Urothelium cell line (cell line): ENCODE results near the gene ARHGAP33.

Experiments used
- DNase-seq: peaks from one replicate; pipeline ENCODE4 v3.0.0; 2011; ENCODE audit warnings: low spot score, mixed read lengths
- FAIRE-seq: peaks from 2 replicates; lab custom pipeline; 2011; peaks lifted over from hg19 to GRCh38; lab: Jason Lieb, UNC

The ARHGAP33 gene

GRCh38 chr19:35738887-35739229, 36.5 kb upstream of the ARHGAP33 start:
- DNase-seq = no peak
- FAIRE-seq = no peak

GRCh38 chr19:35739275-35740107, 35.9 kb upstream of the ARHGAP33 start:
- DNase-seq (no peak), FAIRE-seq (no peak)

- FAIRE-seq (no peak), DNase-seq (no peak)
Observed at GRCh38 chr19:35740108-35740422, 35.3 kb upstream of the ARHGAP33 start.

DNA sequence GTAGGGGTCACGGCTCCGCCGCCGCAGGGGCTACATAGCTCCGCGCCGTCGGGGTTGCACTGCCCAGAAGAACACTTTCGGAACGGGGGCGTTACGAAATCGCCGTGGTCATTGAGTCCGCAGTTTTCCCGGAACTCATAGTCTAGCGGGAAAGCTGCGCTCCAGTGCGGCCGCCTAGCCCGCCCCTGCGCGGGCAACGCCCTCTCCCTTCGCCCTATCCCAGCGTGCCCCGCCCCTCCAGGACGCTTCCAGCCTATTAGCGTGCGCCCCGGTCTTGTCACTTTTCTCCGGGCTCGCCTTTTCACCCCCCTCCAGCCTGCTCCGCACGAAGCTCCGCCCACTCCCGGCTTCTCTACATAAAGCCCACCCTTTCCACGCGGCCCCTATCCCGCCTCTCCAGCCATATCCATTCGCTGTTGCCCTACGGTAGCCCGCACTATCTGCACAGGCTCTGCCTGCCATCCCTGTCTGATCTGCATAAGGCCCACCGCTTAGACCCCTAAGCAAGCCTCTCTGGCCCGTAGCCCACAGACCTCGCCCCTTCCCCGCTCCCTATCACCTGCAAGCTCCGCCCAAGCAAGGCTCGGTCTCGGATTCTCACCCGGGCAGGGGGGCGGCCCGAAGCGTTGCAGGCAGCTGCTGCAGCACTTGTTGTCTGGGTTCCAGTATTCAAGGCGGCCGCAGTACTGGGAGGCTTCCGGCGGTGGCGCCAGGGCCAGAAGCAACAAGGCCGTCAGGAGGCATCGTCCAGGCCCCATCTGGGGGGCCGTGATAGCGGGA, 34.8 kb upstream of the ARHGAP33 start:
- DNase-seq = peak; percentile 93
- FAIRE-seq = no peak

GRCh38 chr19:35741203-35741515, 34.2 kb upstream of the ARHGAP33 start:
- FAIRE-seq = no peak
- no peak for DNase-seq

GRCh38 chr19:35742121-35742724, 33.1 kb upstream of the ARHGAP33 start, which contains the start of gene IGFLR1:
Gene IGFLR1, minus strand, starts transcription at chr19:35742452. Its CDS starts 1,272 bp downstream, at chr19:35741180.
- FAIRE-seq = no peak
- no peak for DNase-seq

DNA sequence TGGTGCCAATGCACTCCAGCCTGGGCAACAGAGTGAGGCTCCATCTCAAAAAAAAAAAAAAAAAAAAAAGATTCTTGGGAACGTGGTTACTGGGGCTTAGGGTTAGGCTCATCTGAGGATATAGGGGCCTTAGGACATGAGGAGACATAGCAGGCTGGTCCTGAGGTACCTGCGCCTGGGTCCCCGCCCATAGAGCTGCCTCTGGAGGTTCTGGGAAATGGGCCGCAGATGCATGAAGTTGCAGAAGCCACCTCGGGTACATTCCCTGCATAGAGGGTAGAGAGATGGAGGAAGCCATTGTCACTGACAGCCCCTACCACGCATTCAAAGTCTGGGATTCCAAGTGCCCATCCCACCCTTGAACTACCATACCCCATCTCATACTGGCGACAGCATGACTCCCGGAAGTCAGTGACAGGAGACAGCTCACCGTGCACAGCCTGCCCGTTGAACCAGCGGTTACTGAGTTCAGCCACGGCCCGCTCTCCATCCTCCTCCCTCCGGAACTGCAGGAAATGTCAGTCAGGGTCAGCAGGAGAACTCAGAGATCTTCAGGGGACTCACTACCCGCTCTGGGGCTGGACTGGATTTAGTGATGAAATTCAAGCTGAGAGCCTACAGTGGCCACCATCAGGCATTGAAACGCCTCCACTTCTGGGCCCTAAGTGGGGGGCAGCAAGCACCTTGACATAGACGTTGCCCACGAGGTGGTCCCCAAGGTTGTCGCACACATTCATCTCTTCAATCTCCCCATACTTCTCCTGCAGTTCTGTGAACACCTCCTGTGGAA, 31.5 kb upstream of the ARHGAP33 start:
- DNase-seq (no peak), FAIRE-seq (no peak)

DNA sequence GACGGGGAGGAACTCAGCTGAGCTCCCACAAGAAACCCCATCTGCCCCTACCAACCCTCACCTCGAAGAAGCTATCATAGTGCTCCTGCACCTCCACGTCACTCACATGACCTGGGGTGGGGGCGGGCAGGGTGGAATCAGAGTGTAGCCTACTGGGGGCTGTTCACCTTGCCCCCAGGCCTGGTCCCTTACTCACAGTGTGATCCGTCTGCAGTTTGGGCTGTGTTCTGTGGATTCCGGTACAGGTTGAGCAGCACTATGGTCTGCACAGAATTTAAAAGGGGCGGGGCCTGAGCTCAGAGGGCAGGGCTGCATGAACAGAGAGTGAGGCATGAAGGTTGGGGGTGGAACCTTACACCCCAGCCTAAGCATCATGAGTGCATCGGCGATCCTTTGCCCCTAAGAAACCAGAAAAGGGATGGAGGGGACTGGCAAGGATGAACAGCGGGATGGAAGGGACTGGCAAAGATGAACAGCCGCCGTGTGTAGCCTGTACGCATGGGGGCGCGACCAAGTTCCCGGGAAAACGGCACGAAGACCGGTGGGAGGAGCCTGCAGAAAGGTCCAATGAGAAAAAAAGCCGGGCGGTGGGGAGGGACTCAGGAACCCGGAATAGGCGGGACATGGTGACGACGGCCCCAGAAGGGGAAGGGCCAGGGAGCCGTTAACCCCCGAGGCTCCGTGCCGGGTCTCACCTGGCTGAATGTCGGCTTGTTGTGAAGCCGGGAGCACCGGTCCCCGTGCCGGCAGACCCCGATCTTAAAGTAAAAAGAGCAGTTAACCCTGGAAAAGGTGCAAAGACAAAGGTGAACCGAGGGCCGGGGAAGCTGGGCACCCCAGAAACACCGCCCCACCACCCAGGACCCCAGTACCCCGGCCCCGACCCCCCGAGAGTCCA, 30.7 kb upstream of the ARHGAP33 start:
- DNase-seq = peak; percentile 93
- no peak for FAIRE-seq

- FAIRE-seq (no peak), DNase-seq (peak; percentile 96)
Observed at GRCh38 chr19:35745328-35746086, 29.9 kb upstream of the ARHGAP33 start, which contains the start of the genes PSENEN and U2AF1L4. Gene PSENEN, plus strand, starts transcription at chr19:35745651. Its CDS starts 280 bp downstream, at chr19:35745931. Gene U2AF1L4, minus strand, starts transcription at chr19:35745418. Its CDS starts 27 bp downstream, at chr19:35745391.

- DNase-seq (no peak), FAIRE-seq (no peak)
Observed at GRCh38 chr19:35746087-35746462, 29.3 kb upstream of the ARHGAP33 start.

DNA sequence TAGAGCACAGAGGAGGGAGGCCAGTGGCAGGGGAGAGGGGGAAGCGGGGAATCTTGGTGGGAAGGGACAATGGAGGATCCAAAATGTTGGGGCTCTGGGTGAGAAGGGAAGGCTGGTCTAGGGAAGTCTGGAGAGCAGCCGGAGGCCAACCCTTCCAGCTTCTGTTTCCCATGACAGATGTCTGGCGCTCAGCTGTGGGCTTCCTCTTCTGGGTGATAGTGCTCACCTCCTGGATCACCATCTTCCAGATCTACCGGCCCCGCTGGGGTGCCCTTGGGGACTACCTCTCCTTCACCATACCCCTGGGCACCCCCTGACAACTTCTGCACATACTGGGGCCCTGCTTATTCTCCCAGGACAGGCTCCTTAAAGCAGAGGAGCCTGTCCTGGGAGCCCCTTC, 28.8 kb upstream of the ARHGAP33 start:
- FAIRE-seq = no peak
- DNase-seq = no peak

DNA sequence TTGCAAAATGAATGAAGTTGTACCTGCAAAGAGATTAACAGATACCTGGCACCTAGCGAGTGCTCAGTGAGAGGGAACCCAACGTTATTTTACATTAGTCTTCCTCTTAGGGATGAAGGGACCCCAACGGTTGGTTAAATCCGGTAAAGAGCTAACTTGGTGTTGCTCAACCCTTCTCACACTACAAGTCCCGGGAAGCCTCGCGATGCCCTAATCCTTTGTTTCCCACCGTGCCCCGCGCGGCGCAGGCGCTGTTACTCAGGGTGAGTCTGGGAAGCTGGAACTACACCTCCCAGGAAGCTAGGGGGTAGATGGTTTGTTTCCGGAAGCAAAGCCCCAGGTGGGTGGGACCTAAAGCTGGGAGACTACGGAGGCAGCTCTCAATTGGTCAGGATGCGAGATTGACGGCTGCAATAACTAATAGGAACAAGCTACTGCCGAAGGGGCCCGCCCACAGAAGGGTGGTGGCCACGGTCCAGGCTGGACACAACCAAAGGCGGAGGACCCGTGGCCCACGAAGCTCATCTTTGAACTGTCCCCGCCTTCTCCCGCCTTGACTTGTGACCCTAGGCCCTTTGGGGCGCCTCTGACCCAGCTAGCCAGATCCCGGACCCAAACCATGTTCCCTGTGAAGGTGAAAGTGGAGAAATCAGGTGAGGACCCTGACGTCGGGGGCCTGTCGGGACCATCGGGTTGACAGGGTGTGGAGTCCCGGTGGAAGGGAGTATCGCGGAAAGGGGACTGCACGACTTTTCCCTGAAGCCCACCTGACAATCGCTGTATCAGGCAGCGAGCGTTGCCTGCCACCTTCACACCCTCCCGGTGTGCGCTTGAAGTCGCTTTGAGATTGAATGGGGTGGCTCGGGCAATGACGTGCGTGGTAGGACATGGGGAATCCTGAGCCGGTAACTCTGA, 27.0 kb upstream of the ARHGAP33 start, which contains the start of gene LIN37:
LIN37 (plus strand) TSS at position 471 of the 915 bp plus-strand sequence; CDS start at position 620, 149 bp downstream.
- FAIRE-seq = peak; percentile 20
- DNase-seq = peak; percentile 97

DNA sequence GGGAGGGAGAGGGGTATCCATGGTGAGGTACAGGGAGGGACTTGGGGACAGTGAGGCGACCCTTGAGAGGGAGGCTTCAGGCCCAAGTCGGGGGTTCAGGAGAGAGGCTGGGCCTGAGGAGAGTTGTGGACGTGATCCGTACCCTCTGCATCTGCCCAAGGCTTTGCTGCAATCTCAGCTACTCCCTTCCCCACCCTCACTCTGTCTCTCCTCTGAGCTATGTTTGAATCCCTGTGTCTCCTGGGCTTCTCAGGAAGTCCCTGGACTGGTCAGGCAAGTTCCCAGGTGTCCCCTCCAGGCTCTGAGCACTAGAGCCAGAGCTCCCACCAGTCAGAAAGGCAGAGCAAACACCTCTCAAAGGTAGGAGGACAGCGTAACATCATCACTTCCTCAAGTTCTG, 25.2 kb upstream of the ARHGAP33 start:
- DNase-seq (no peak), FAIRE-seq (no peak)

DNA sequence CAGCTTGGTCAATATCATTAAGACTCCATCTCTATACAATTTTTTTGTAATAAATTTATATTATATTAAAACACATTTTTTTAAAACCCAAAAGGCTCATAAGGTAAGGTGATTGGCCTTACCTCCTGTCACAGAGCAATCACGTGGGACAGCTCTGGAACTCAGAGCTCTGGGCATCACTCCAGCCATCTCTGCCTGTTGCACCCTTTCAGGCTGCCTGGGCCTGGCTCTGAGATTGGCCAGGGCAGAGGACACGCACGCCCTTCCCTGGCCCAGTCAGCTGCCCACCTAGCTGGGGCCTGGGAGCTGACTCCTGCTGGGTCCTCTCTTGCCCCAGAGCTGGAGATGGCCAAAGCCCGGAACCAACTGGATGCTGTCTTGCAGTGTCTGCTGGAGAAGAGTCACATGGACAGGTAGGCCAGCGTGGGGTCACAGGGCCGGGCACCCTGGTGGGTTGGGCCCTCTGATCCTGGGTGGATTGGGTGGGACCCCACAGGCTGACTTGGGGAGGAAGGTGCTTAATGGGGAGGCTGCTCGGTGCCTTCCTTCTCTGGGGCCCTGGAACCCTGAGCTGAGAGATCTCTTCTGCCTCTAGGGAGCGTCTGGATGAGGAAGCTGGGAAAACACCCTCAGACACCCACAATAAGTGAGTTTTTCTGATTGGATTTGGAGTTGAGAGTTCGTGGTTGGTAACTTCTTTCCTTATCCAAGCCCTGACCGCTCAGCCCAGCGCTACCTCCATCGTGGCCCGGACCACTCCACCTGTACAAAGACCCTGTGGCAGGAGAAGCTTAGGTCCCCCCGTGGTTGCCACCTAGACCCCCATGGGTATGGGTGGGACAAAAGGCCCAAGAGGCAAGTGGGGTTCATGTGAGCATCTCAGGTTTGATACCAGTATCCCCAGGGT, 23.3 kb upstream of the ARHGAP33 start:
- FAIRE-seq (no peak), DNase-seq (no peak)

GRCh38 chr19:35752746-35753350, 22.5 kb upstream of the ARHGAP33 start:
- FAIRE-seq (no peak), DNase-seq (no peak)

DNA sequence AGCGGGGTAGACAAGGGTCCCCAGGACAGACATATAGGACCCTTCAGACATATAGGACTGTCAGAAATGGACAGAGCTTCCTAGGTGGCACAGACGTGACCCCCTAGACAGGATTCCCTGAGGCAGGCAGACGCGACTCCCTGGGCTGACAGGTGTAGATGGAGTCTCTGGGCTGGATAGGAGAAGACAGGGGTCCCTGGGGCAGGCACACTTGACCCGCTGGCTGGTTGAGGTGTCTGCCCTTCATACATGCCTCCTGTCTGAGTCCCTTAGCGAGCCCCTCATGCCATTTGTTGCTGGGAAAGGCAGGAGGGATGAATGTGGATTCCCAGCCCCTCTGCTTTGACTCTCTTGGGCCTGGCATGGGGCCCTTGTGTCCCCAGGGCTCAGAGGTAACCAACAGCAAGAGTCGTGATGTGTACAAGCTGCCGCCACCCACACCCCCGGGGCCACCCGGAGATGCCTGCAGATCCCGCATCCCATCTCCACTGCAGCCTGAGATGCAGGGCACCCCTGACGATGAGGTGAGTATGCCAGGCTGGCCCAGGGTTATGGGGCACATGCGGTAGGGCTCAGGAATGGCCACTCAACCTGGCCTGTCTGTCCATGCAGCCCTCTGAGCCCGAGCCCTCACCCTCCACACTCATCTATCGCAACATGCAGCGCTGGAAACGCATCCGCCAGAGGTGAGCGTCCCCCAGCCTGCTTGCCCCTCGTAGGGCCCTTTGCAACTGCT, 21.6 kb upstream of the ARHGAP33 start:
- DNase-seq = no peak
- no peak for FAIRE-seq
